ENCODE data around the gene STN1.

DNA sequence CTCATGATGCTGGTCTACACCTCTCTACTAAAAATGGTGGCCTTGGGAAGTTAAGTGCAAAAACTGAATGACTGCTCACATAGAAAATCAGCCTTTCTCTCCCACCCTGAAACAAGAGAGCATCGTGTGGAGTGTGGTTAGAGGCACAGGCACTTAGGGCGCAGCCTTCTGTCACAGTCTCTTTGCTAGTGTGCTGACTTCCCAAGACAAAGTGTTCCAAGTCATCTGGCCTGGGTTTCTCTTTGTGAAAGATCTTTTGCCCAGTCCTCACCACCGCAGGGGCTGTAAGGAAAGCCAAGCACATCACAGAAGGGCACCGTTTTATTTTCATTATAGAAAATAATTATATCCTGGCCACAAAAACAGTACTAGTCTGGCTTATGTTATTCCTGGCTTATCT, 12.5 kb downstream of the STN1 start:
- TF ChIP-seq GATA3 (IDR thresholded peaks at IDR 0.05; ENCODE audit: low read depth, low read length) (no peak), GATA2 (IDR thresholded peaks at IDR 0.05; ENCODE audit: low read depth, low read length) (peak; percentile 16; the same call in 1 of the 2 replicates)

All from SH-SY5Y (cell line).